ENCODE data around the gene S100A4.

The S100A4 gene

GRCh38 chr1:153561466-153561985 is 15.9 kb upstream of the S100A4 start:
- no peak overlapping the region for H3K4me3 ChIP-seq (ENCODE audit: low read length)
- TF ChIP-seq, protein P1, sequence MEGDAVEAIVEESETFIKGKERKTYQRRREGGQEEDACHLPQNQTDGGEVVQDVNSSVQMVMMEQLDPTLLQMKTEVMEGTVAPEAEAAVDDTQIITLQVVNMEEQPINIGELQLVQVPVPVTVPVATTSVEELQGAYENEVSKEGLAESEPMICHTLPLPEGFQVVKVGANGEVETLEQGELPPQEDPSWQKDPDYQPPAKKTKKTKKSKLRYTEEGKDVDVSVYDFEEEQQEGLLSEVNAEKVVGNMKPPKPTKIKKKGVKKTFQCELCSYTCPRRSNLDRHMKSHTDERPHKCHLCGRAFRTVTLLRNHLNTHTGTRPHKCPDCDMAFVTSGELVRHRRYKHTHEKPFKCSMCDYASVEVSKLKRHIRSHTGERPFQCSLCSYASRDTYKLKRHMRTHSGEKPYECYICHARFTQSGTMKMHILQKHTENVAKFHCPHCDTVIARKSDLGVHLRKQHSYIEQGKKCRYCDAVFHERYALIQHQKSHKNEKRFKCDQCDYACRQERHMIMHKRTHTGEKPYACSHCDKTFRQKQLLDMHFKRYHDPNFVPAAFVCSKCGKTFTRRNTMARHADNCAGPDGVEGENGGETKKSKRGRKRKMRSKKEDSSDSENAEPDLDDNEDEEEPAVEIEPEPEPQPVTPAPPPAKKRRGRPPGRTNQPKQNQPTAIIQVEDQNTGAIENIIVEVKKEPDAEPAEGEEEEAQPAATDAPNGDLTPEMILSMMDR (conservative IDR thresholded peaks at IDR 0.05; ENCODE audit: low read depth, low read length) = no peak
- DNase-seq (ENCODE audit: low read depth) = no peak

DNA sequence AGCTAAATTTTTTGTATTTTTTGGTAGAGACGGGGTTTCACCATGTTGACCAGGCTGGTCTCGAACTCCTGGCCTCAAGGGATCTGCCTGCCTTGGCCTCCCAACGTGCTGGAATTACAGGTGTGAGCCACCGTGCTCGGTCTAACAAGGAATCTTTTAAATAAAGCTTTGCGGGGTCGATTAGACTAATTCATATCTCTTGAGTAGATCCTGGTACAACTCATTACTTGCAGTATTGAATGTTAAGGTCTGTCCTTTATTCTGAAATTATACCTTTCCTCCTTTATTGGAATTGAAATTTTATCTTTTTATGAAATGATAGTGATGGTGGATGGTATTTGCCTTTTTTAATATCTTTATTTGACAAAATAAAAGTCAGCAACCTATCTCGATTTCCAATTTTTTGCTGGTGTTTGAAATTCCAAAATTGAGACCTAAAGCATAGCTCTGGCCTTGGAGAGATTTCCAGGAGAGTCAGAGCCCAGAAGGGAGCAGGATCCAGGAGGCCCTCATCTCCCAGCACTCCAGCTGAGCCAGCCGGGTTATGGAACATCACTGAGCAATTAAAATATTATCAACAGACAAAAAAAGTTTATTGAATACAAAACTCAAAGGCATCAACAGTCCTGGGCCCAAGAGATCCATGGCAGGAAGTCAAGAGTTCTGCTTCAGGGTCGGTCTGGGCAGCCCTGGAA is 15.3 kb upstream of the S100A4 start:
- no peak for DNase-seq (ENCODE audit: low read depth)
- TF ChIP-seq, protein P1 (conservative IDR thresholded peaks at IDR 0.05; ENCODE audit: low read depth, low read length) = no peak
- H3K4me3 ChIP-seq (ENCODE audit: low read length) = no peak overlapping the region

GRCh38 chr1:153560241-153560640 is 14.6 kb upstream of the S100A4 start:
- H3K4me3 ChIP-seq (ENCODE audit: low read length) = no peak overlapping the region
- TF ChIP-seq, protein P1 (conservative IDR thresholded peaks at IDR 0.05; ENCODE audit: low read depth, low read length) = no peak
- no peak for DNase-seq (ENCODE audit: low read depth)

GRCh38 chr1:153557877-153558276 is 12.3 kb upstream of the S100A4 start:
- TF ChIP-seq, protein P1 (conservative IDR thresholded peaks at IDR 0.05; ENCODE audit: low read depth, low read length) = no peak
- DNase-seq (ENCODE audit: low read depth) = no peak
- H3K4me3 ChIP-seq (ENCODE audit: low read length) = no peak overlapping the region

DNA sequence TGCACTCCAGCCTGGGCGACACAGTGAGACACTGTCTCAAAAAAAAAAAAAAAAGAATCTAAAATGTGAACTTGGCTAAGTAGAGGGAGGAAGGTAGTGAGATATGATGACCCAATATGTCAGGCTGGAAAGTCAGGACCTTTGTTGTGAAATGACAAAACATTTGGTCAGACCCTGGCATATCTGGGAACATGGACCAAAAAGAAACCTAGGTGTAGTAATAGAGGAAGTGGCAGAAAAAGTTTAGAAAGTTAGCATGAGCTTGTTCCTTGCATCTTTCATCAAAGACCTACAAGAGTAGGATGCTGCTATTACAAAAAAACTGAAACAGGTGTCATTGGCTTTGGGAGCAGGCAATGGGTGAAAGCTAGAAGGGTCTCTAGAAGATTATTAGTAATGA is 10.7 kb upstream of the S100A4 start:
- no peak overlapping the region for H3K4me3 ChIP-seq (ENCODE audit: low read length)
- TF ChIP-seq, protein P1 (conservative IDR thresholded peaks at IDR 0.05; ENCODE audit: low read depth, low read length) = no peak
- no peak for DNase-seq (ENCODE audit: low read depth)

DNA sequence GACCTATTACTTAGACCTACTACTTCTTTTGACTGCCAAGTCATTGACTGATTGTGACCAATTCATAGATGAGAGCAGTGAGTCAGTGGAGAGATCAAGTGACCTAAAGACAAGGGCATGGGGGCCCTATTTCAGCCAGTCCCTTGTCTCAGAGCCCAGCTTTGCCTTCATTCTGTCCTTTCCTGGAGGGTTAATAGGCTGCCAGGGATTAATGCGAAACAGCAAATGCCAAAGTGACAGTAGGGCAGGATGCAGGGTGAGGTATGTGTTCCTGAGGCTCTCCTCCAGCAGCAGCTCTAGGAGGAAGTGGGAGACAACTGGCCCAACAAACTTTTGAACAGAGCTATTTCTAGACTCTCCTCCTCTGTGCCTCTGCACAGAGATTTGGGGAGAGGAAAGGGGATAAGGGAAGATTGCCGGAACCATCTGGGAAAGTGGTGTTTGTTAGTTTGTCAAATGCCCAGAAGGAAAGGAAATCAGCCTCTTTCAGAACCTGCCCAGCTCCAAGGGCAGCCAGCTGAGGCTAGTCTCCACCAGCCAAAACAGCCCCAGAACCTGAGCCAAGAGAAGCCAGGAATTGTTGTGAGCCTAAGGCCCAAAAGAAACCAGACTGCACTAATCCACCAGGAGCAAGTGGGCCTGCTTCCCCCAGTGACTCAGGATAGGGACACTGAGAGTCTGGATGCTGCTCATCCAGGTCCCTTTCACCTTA is 8.4 kb upstream of the S100A4 start:
- H3K4me3 ChIP-seq (ENCODE audit: low read length) = no peak overlapping the region
- DNase-seq (ENCODE audit: low read depth) = no peak
- TF ChIP-seq, protein P1 (conservative IDR thresholded peaks at IDR 0.05; ENCODE audit: low read depth, low read length) = no peak
